ENCODE results near the gene SMIM7. TPM values are rescaled to one million over a fixed set of nuclear protein-coding genes. Genes with fewer than 3 reads are reported as not detected.

SMIM7 gene
- total RNA-seq, 2 experiments from 2014 or later, result 48.1 to 59.2 TPM

- H3K27me3 Mint-ChIP-seq, result no peaks in the 10 kb centered on the region
- no peak overlapping the region for H3K4me3 Mint-ChIP-seq
- H3K4me1 Mint-ChIP-seq, result peaks cover 15% of the 10 kb centered on the region
- no peaks in the 10 kb centered on the region for H3K9me3 Mint-ChIP-seq
- peaks cover 19% of the 10 kb centered on the region for H3K36me3 Mint-ChIP-seq
- DNase-seq, result no peak
- no peak overlapping the region for H3K27ac Mint-ChIP-seq
Measured at GRCh38 chr19:16640951-16641350, 19.0 kb downstream of the SMIM7 start.

- Mint-ChIP-seq H3K27ac (no peak overlapping the region), H3K4me3 (no peak overlapping the region), H3K9me3 (no peaks in the 10 kb centered on the region), H3K27me3 (no peaks in the 10 kb centered on the region), H3K4me1 (peaks cover 13% of the 10 kb centered on the region), H3K36me3 (peaks cover 19% of the 10 kb centered on the region)
- no peak for DNase-seq
Measured at GRCh38 chr19:16638666-16639065, 21.3 kb downstream of the SMIM7 start.

DNA sequence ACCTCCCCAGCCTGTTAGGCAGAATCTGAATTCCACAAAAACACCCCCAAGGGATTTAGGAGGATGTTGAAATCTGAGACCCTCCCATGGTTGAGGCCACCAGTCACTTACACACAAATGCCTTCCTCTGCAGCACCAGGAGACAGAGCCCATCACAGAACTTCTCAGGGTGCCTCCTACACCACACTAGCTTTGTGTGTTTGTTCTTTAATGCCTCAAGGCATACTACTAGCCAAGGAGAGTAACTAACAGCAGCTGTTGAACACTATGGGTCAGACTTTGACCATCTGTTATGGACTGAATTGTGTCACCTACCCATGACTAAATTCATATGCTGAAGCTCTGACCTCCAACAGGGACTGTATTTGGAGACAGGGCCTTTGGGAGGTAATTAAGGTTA lies 22.4 kb downstream of the SMIM7 start:
- DNase-seq, result no peak
- H3K9me3 Mint-ChIP-seq, result no peaks in the 10 kb centered on the region
- H3K4me3 Mint-ChIP-seq, result no peak overlapping the region
- H3K27me3 Mint-ChIP-seq, result no peaks in the 10 kb centered on the region
- H3K27ac Mint-ChIP-seq, result no peak overlapping the region
- peaks cover 12% of the 10 kb centered on the region for H3K4me1 Mint-ChIP-seq
- peaks cover 19% of the 10 kb centered on the region for H3K36me3 Mint-ChIP-seq

- DNase-seq, result no peak
- no peak overlapping the region for H3K4me3 Mint-ChIP-seq
- H3K27ac Mint-ChIP-seq, result no peak overlapping the region
- H3K4me1 Mint-ChIP-seq, result peaks cover 15% of the 10 kb centered on the region
- H3K9me3 Mint-ChIP-seq, result no peaks in the 10 kb centered on the region
- H3K36me3 Mint-ChIP-seq, result peaks cover 12% of the 10 kb centered on the region
- no peaks in the 10 kb centered on the region for H3K27me3 Mint-ChIP-seq
Measured at GRCh38 chr19:16631465-16631864, 28.5 kb downstream of the SMIM7 start.

GRCh38 chr19:16628984-16629691 lies 30.8 kb downstream of the SMIM7 start:
- no peaks in the 10 kb centered on the region for H3K9me3 Mint-ChIP-seq
- peak overlapping the region; percentile 100 for H3K27ac Mint-ChIP-seq
- H3K4me1 Mint-ChIP-seq, result peaks cover 36% of the 10 kb centered on the region
- H3K27me3 Mint-ChIP-seq, result no peaks in the 10 kb centered on the region
- DNase-seq, result no peak
- peak overlapping the region; percentile 99 for H3K4me3 Mint-ChIP-seq
- H3K36me3 Mint-ChIP-seq, result peaks cover 25% of the 10 kb centered on the region

- Mint-ChIP-seq H3K36me3 (peaks cover 25% of the 10 kb centered on the region), H3K9me3 (no peaks in the 10 kb centered on the region), H3K4me1 (peaks cover 40% of the 10 kb centered on the region), H3K27me3 (no peaks in the 10 kb centered on the region), H3K4me3 (peak within 1 kb of the TSS; percentile 99), H3K27ac (peak within 1 kb of the TSS; percentile 100)
- peak; percentile 94 for DNase-seq
Measured at GRCh38 chr19:16628183-16628983, 31.6 kb downstream of the SMIM7 start, which contains the start of gene MED26. Gene MED26, minus strand, starts transcription at chr19:16628204. Its CDS starts 261 bp downstream, at chr19:16627943.

DNA sequence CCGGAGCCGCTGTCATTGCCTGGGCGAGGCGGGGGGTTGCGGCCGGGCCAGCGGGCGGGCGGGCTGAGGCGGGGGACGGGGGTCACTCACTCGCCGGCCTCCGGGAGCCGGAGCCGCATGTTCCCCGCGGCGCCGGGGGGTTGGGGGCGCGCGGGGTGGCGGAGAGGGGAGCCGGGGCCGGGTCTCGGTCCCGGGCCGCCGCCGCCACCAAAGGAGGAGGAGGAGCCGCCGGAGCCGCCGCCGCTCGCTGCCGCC lies 32.1 kb downstream of the SMIM7 start:
- no peak for DNase-seq
- peaks cover 25% of the 10 kb centered on the region for H3K36me3 Mint-ChIP-seq
- no peaks in the 10 kb centered on the region for H3K9me3 Mint-ChIP-seq
- H3K4me1 Mint-ChIP-seq, result peaks cover 41% of the 10 kb centered on the region
- no peaks in the 10 kb centered on the region for H3K27me3 Mint-ChIP-seq
- peak overlapping the region; percentile 94 for H3K4me3 Mint-ChIP-seq
- no peak overlapping the region for H3K27ac Mint-ChIP-seq

DNA sequence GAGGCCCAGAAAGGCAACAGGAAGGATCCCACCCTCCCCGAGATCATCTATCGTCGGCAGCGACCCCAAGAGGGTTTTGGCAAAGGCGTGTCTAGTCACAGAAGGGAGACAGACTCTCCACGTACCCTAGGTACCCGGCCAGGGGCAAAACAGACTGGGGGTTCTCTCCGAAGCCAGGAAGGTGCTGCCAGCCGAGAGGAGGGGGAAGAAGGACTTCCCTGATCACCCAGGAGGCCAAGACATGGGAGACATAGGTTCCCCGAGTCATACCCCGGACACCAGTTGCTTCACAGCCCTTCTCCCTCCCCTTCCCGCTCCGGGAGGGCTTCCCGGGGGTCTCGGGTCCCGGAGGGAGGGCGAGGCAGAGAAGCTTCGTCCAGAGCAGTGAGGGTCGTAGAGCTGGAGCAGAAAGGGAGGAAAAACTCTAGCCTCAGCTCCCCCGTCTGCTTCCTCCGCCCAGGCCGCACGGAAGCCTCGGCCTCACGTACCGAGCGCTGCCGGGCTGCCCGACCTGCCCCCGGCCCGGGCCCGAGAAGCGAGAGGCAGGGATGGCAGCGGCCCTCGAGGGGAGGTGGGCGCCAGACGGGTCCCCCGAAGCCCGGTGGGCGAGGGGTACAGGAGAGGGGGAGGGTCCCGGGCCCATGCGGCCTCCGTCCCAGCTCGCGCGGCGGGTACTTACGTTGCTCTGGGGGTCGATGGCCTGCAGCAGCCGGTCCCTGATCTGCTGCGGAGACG lies 32.6 kb downstream of the SMIM7 start:
- Mint-ChIP-seq H3K36me3 (peaks cover 25% of the 10 kb centered on the region), H3K9me3 (no peaks in the 10 kb centered on the region), H3K4me1 (peaks cover 41% of the 10 kb centered on the region), H3K4me3 (peak overlapping the region; percentile 94), H3K27me3 (no peaks in the 10 kb centered on the region), H3K27ac (peak overlapping the region; percentile 91)
- DNase-seq, result peak; percentile 26

- H3K9me3 Mint-ChIP-seq, result no peaks in the 10 kb centered on the region
- H3K36me3 Mint-ChIP-seq, result peaks cover 25% of the 10 kb centered on the region
- H3K4me3 Mint-ChIP-seq, result peak overlapping the region; percentile 94
- no peaks in the 10 kb centered on the region for H3K27me3 Mint-ChIP-seq
- H3K4me1 Mint-ChIP-seq, result peaks cover 43% of the 10 kb centered on the region
- H3K27ac Mint-ChIP-seq, result peak overlapping the region; percentile 91
- DNase-seq, result peak; percentile 26
Measured at GRCh38 chr19:16626796-16627192, 33.1 kb downstream of the SMIM7 start.

DNA sequence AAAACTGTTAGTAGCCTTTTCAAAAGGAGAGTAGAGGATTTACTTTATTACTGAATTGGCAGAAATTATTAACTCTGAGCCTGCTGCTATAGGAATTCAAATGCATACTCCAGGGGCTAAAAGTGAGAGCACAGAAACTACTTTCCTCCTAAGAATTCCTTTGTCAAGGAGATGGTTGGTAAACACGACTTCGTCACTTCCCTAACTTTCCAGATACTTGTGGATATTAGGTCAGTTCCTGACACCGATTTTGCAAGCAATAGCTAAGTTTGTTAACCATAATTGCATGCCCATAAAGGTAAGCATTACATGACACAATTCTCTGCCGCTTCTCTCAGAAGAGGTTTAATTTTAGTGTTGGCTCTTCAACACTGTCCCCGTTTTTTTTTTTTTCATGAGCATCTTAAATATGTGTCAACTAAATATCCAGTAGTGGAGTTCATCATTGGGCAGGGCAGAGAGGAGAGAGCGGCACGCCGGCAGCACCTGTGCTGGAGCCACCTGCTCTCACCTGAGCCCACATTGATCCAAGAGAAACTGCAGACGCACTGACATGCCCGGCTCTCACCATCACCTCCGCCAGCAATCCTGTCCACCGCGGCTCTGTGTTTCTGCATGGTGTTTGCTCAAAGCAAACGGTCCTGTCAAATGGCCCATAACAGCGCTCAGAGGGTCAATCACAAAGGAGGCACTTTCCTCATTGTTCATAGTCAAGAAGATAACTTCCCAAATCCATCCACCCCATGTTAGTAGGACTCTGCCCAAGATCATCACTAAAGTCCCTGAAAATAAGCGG lies 34.6 kb downstream of the SMIM7 start:
- peaks cover 21% of the 10 kb centered on the region for H3K36me3 Mint-ChIP-seq
- no peak for DNase-seq
- no peak overlapping the region for H3K4me3 Mint-ChIP-seq
- no peaks in the 10 kb centered on the region for H3K27me3 Mint-ChIP-seq
- no peaks in the 10 kb centered on the region for H3K9me3 Mint-ChIP-seq
- H3K27ac Mint-ChIP-seq, result no peak overlapping the region
- peaks cover 50% of the 10 kb centered on the region for H3K4me1 Mint-ChIP-seq

DNA sequence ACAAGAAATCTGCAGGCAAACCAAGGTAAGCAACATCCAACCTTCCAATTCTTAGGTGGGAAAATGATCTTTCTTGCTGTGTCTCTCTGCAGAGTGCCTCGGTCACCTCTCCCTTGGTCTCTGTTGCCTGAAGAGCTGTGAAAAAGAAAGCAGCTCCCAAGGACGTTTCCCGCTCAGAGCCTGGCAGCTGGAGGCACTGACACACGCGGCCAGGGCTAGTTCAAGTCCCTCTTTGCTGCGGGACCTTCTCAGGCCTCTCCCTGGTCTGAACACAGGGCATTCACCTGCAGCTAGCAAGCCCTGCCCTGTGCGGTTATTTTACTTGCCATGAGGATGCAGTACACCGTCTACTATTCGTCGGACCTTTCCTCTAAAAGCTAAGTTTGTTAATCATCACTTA lies 35.7 kb downstream of the SMIM7 start:
- H3K27me3 Mint-ChIP-seq, result no peaks in the 10 kb centered on the region
- no peak for DNase-seq
- no peak overlapping the region for H3K27ac Mint-ChIP-seq
- no peaks in the 10 kb centered on the region for H3K9me3 Mint-ChIP-seq
- H3K4me3 Mint-ChIP-seq, result no peak overlapping the region
- peaks cover 20% of the 10 kb centered on the region for H3K36me3 Mint-ChIP-seq
- peaks cover 49% of the 10 kb centered on the region for H3K4me1 Mint-ChIP-seq

- Mint-ChIP-seq H3K36me3 (peaks cover 20% of the 10 kb centered on the region), H3K4me1 (peaks cover 50% of the 10 kb centered on the region), H3K9me3 (no peaks in the 10 kb centered on the region), H3K4me3 (no peak overlapping the region), H3K27me3 (no peaks in the 10 kb centered on the region), H3K27ac (no peak overlapping the region)
- no peak for DNase-seq
Measured at GRCh38 chr19:16623576-16623975, 36.4 kb downstream of the SMIM7 start.

DNA sequence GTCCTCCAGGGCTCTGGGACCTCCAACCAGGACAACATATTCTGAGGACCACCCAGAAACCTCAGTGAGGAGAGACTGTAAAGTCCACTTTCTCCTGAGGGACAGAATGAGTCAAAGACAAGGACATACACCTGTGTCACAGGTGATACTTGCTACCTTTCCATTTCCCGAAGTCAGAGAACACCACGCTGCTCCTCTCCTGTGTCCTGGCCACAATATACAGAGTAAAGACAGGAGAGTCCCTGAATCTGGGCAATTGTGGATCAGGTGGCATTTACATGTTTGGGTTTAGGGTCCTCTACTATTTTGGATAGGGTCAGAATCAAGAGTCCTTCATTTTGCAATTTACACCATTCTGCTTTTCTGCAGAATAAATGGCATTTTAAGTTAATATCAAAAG lies 36.9 kb downstream of the SMIM7 start:
- Mint-ChIP-seq H3K9me3 (no peaks in the 10 kb centered on the region), H3K27ac (no peak overlapping the region), H3K4me3 (no peak overlapping the region), H3K4me1 (peaks cover 53% of the 10 kb centered on the region), H3K36me3 (peaks cover 20% of the 10 kb centered on the region), H3K27me3 (no peaks in the 10 kb centered on the region)
- no peak for DNase-seq

GRCh38 chr19:16621165-16621800 lies 38.7 kb downstream of the SMIM7 start:
- Mint-ChIP-seq H3K9me3 (no peaks in the 10 kb centered on the region), H3K27me3 (no peaks in the 10 kb centered on the region), H3K4me1 (peaks cover 62% of the 10 kb centered on the region), H3K27ac (no peak overlapping the region), H3K4me3 (no peak overlapping the region), H3K36me3 (peaks cover 11% of the 10 kb centered on the region)
- no peak for DNase-seq

Data from activated naive CD8-positive, alpha-beta T cell treated with anti-CD3 and anti-CD28 coated beads for 36 hours (primary cell).